Brain microvascular endothelial cell (primary cell): Measurements from ENCODE around the gene MPZL1.

ENCODE experiments used
- DNase-seq: peaks from one replicate; pipeline ENCODE4 v3.0.0-alpha.2; 2020
- H3K27ac ChIP-seq: fragments of 250-450 bp; sonication (Bioruptor Pico); 2 replicates; pipeline ENCODE4 v1.5.1; 2020; ENCODE audit warnings: mild to moderate bottlenecking, moderate library complexity
- H3K27me3 ChIP-seq: fragments of 250-450 bp; sonication (Bioruptor Pico); replicated peaks from 2 replicates; pipeline ENCODE4 v1.5.1; 2020; ENCODE audit warnings: mild to moderate bottlenecking
- H3K36me3 ChIP-seq: fragments of 250-450 bp; sonication (Bioruptor Pico); replicated peaks from 2 replicates; pipeline ENCODE4 v1.5.1; 2020; ENCODE audit warnings: mild to moderate bottlenecking
- H3K4me3 ChIP-seq: 2 replicates; pipeline ENCODE4 v1.5.1; 2011; ENCODE audit warnings: low read depth, mild to moderate bottlenecking, control low read depth, low read length, moderate library complexity
- CTCF ChIP-seq: IDR thresholded peaks from 2 replicates; pipeline ENCODE4 v1.5.1; 2011; ENCODE audit warnings: low read depth, mild to moderate bottlenecking, moderate library complexity, low read length, control low read depth, inconsistent platforms; ENCODE audit errors: missing control alignments
- in situ Hi-C: cut with HindIII; loops from 2 replicates; pipeline ENCODE4 v1.10.0; 2017; ENCODE audit warnings: low sequenced_read_pairs, low pct_ligation_motif_present

The MPZL1 gene

DNA sequence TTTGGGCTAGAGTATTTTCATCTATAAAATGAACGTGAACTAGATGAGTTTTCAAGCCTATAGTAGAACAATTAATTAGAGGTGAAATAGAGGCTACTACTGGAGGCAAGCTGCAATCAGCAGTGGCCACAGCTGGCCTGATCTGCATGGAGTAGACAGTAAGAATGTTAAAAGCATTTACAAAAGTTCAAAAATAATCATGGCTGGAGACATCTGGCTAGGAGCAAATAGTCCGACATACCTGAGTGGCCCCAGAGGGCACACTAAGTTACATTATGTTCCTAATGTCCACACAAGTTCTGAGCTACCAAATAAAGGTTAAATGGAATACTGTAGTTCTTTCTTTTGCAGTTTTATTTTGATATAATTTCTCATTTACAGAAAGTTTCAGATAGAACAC, 28.0 kb downstream of the MPZL1 start:
- in situ Hi-C loops, result no loop called here
- Histone ChIP-seq H3K27me3 (no peaks in the 10 kb centered on the region), H3K36me3 (no peaks in the 10 kb centered on the region), H3K4me3 (no peak overlapping the region), H3K27ac (no peak overlapping the region)
- DNase-seq, result no peak
- TF ChIP-seq CTCF, result no peak

- DNase-seq, result no peak
- Histone ChIP-seq H3K27me3 (no peaks in the 10 kb centered on the region), H3K4me3 (no peak overlapping the region), H3K27ac (no peak overlapping the region), H3K36me3 (no peaks in the 10 kb centered on the region)
- no peak for TF ChIP-seq CTCF
- in situ Hi-C loops, result no loop called here
Measured at GRCh38 chr1:167750641-167751040, 28.9 kb downstream of the MPZL1 start.

- DNase-seq, result no peak
- TF ChIP-seq CTCF, result no peak
- in situ Hi-C loops, result no loop called here
- Histone ChIP-seq H3K27me3 (no peaks in the 10 kb centered on the region), H3K27ac (no peak overlapping the region), H3K4me3 (no peak overlapping the region), H3K36me3 (no peaks in the 10 kb centered on the region)
Measured at GRCh38 chr1:167751676-167752075, 29.9 kb downstream of the MPZL1 start.

DNA sequence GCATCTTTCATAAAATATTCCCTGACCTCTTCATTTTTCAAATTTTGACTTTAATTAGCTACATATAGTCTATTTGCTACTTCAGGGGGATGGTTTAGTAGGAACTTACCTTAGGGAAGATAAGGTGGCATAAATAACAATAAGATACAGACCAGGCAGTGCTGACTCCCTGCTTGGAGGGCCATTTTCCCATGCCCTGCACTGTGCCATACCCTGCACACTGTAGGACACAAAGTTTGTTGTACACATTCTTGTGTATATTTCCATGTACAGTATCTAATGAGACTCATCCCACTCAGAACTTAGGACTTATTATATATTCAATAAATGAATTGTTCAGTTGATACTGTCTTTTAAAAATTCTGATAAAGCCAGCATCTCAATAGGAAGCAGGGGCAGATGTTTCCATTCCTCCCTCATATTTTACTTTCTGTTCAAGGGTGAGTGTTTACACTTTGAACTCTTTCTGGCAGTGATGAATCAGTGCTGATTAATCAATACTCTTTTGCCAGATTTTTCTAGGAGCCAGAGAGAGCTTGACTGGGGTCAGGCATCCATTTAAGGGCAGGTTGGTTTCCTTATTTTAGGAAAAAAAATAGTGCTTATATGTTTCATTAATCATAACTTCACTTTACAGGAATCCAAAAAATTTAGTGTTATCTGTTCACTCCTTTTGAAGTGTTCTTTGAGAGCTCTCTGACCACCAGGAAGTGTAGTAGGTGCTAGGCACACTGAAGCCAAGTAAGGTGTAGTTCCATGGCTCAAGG, 30.6 kb downstream of the MPZL1 start:
- no peak for DNase-seq
- H3K27me3 ChIP-seq, result no peaks in the 10 kb centered on the region
- no peak overlapping the region for H3K27ac ChIP-seq
- no peak overlapping the region for H3K4me3 ChIP-seq
- no peak for TF ChIP-seq CTCF
- no peaks in the 10 kb centered on the region for H3K36me3 ChIP-seq
- in situ Hi-C loops, result no loop called here

GRCh38 chr1:167755654-167756053, 33.9 kb downstream of the MPZL1 start:
- no peak overlapping the region for H3K27ac ChIP-seq
- TF ChIP-seq CTCF, result no peak

More at GRCh38 chr1:167755654-167756053, 33.9 kb downstream of the MPZL1 start:
- H3K36me3 ChIP-seq, result peaks cover 4% of the 10 kb centered on the region
- DNase-seq, result no peak
- no peak overlapping the region for H3K4me3 ChIP-seq
- H3K27me3 ChIP-seq, result no peaks in the 10 kb centered on the region
- in situ Hi-C loops, result no loop called here
